ENCODE results near the gene HMSD. TPM values are rescaled to one million over a fixed set of nuclear protein-coding genes. Genes with fewer than 3 reads are reported as not detected.
"Not testable (repeated sequence)": the region's sequence is repeated elsewhere in the genome, so short reads cannot be mapped to it uniquely, and the experiment has no call there.

HMSD gene
- total RNA-seq, 4 donors from 2014 or later: not detected

- in situ Hi-C loops (cut with MboI; ENCODE audit: low sequenced_read_pairs in 4 of 4): loop anchor here in 1 of 4 donors (25.0 kb wide), 1 partner anchor 99 kb away; no protein-coding TSS in a partner anchor
- peak overlapping the region; percentile 38 to 57 (median 50) for H3K4me3 ChIP-seq
- H3K27ac ChIP-seq: no peak overlapping the region
- TF ChIP-seq CTCF (IDR thresholded peaks at IDR 0.05 in 4 of 5, conservative IDR thresholded peaks at IDR 0.05 in 1 of 5): peak; percentile 26 to 63 (median 54)
- TF ChIP-seq POLR2A (IDR thresholded peaks at IDR 0.05): no peak
- DNase-seq (peak; percentile 45 to 47), ATAC-seq (peak in 1 of 2 donors; percentile 64)
- peaks cover 0 to 3% of the 10 kb centered on the region in 2 donors for H3K4me1 ChIP-seq
- H3K27me3 ChIP-seq: no peaks in the 10 kb centered on the region
- H3K9me3 ChIP-seq: no peaks in the 10 kb centered on the region
- H3K36me3 ChIP-seq: no peaks in the 10 kb centered on the region
- intact Hi-C loops (cut with DNase I; ENCODE audit: low total_unique reads): loop anchor here (1.0 kb wide), 1 partner anchor 418 kb away; no protein-coding TSS in a partner anchor
Observed at GRCh38 chr18:63936156-63936931, 12.8 kb upstream of the HMSD start.

- in situ Hi-C loops (cut with MboI; ENCODE audit: low sequenced_read_pairs in 4 of 4) (loop anchor here in 1 of 4 donors (25.0 kb wide), 1 partner anchor 100 kb away; no protein-coding TSS in a partner anchor), intact Hi-C loops (cut with DNase I; ENCODE audit: low total_unique reads) (loop anchor here (1.0 kb wide), 1 partner anchor 419 kb away; no protein-coding TSS in a partner anchor)
- no peaks in the 10 kb centered on the region for H3K36me3 ChIP-seq
- no peaks in the 10 kb centered on the region for H3K9me3 ChIP-seq
- peaks cover 0 to 3% of the 10 kb centered on the region in 2 donors for H3K4me1 ChIP-seq
- no peak for ATAC-seq
- no peaks in the 10 kb centered on the region for H3K27me3 ChIP-seq
- peak overlapping the region; percentile 38 to 57 (median 50) for H3K4me3 ChIP-seq
- DNase-seq: no peak
- TF ChIP-seq POLR2A (IDR thresholded peaks at IDR 0.05): no peak
- no peak for TF ChIP-seq CTCF (IDR thresholded peaks at IDR 0.05 in 4 of 5, conservative IDR thresholded peaks at IDR 0.05 in 1 of 5)
- H3K27ac ChIP-seq: no peak overlapping the region
Observed at GRCh38 chr18:63936932-63937393, 12.1 kb upstream of the HMSD start.

- no peaks in the 10 kb centered on the region for H3K36me3 ChIP-seq
- H3K4me1 ChIP-seq: peaks cover 0 to 3% of the 10 kb centered on the region in 2 donors
- TF ChIP-seq POLR2A (IDR thresholded peaks at IDR 0.05): no peak
- no peak for TF ChIP-seq CTCF (IDR thresholded peaks at IDR 0.05 in 4 of 5, conservative IDR thresholded peaks at IDR 0.05 in 1 of 5)
- H3K4me3 ChIP-seq: no peak overlapping the region
- intact Hi-C loops (cut with DNase I; ENCODE audit: low total_unique reads): no loop called here
- H3K9me3 ChIP-seq: no peaks in the 10 kb centered on the region
- no peak overlapping the region for H3K27ac ChIP-seq
- in situ Hi-C loops (cut with MboI; ENCODE audit: low sequenced_read_pairs in 4 of 4): loop anchor here in 1 of 4 donors (25.0 kb wide), 1 partner anchor 103 kb away; no protein-coding TSS in a partner anchor
- DNase-seq (no peak), ATAC-seq (no peak)
- peaks cover 0 to under 1% (median under 1%) of the 10 kb centered on the region in 3 donors for H3K27me3 ChIP-seq
Observed at GRCh38 chr18:63940008-63940407, 9.1 kb upstream of the HMSD start.

GRCh38 chr18:63940543-63941050 lies 8.5 kb upstream of the HMSD start:
- in situ Hi-C loops (cut with MboI; ENCODE audit: low sequenced_read_pairs in 4 of 4): loop anchor here in 1 of 4 donors (25.0 kb wide), 1 partner anchor 103 kb away; no protein-coding TSS in a partner anchor
- DNase-seq; intact Hi-C loops (cut with DNase I; ENCODE audit: low total_unique reads); H3K4me3 ChIP-seq; H3K27ac ChIP-seq; H3K9me3 ChIP-seq; ATAC-seq; H3K4me1 ChIP-seq; H3K36me3 ChIP-seq; H3K27me3 ChIP-seq: not testable (repeated sequence)

Measured in gastrocnemius medialis (tissue), 4 donors.